Ishikawa (cell line): Measurements from ENCODE around the gene PPP1CC.

Experiments
- CEBPB ChIP-seq: IDR thresholded peaks from 2 replicates; pipeline ENCODE4 v1.6.1; 2012
- CREB1 ChIP-seq: IDR thresholded peaks from 2 replicates; pipeline ENCODE4 v1.6.1; 2012; ENCODE audit warnings: low read depth
- EGR1 ChIP-seq: IDR thresholded peaks from 2 replicates; pipeline ENCODE4 v1.6.1; 2012
- EP300 ChIP-seq: IDR thresholded peaks from 2 replicates; pipeline ENCODE4 v1.6.1; 2012; ENCODE audit warnings: borderline replicate concordance
- FOXM1 ChIP-seq: IDR thresholded peaks from 2 replicates; pipeline ENCODE4 v1.6.1; 2012; ENCODE audit warnings: low read depth, borderline replicate concordance
- MAX ChIP-seq: IDR thresholded peaks from 2 replicates; pipeline ENCODE4 v1.6.1; 2012
- NFIC ChIP-seq: IDR thresholded peaks from 2 replicates; pipeline ENCODE4 v1.6.1; 2012
- RAD21 ChIP-seq: IDR thresholded peaks from 2 replicates; pipeline ENCODE4 v1.6.1; 2012; ENCODE audit warnings: low read depth
- REST ChIP-seq: IDR thresholded peaks from 2 replicates; pipeline ENCODE4 v1.6.1; 2012; ENCODE audit warnings: low read depth, mild to moderate bottlenecking
- TAF1 ChIP-seq: IDR thresholded peaks from 2 replicates; pipeline ENCODE4 v1.6.1; 2012; ENCODE audit warnings: low read depth, mild to moderate bottlenecking
- TCF12 ChIP-seq: IDR thresholded peaks from 2 replicates; pipeline ENCODE4 v1.6.1; 2012; ENCODE audit warnings: low read depth
- TEAD4 ChIP-seq: IDR thresholded peaks from 2 replicates; pipeline ENCODE4 v1.6.1; 2012
- USF1 ChIP-seq: IDR thresholded peaks from 2 replicates; pipeline ENCODE4 v1.6.1; 2012
- YY1 ChIP-seq: IDR thresholded peaks from 2 replicates; pipeline ENCODE4 v1.6.1; 2012; ENCODE audit warnings: low read depth
- ZBTB7A ChIP-seq: IDR thresholded peaks from 2 replicates; pipeline ENCODE4 v1.6.1; 2012; ENCODE audit warnings: low read depth

PPP1CC gene

GRCh38 chr12:110785240-110785639, 42.5 kb upstream of the PPP1CC start:
- TF ChIP-seq REST (no peak), NFIC (0 out of 2 replicates have a peak, but pooled peaks have one; percentile 12), USF1 (peak; percentile 48), RAD21 (no peak), MAX (no peak)

- TF ChIP-seq TEAD4 (no peak), NFIC (no peak), CREB1 (no peak), RAD21 (no peak)
Measured at GRCh38 chr12:110782922-110783321, 40.2 kb upstream of the PPP1CC start.

DNA sequence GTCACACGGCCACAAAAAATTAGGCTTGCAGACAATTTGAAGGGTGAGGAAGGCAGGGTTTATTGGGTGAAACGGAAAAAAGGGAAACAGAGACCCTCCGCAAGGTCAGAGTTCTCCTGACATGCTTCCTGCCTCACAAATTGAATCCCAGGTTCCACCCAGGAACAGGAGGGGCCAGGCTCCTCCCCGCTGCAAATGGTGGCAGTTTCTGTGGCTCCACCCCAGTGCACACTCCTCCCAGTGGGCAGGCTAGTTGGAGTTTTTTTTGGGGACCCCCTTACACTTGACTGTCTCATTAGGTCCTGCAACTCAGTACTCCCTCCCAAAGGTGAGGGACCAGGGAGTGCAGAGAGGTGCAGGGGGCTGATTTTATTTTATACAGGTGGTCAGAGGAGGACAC, 39.4 kb upstream of the PPP1CC start:
- TF ChIP-seq CREB1 (no peak), EGR1 (no peak), FOXM1 (no peak), RAD21 (no peak), TAF1 (no peak), ZBTB7A (no peak), CEBPB (no peak), EP300 (no peak), NFIC (no peak), YY1 (no peak), USF1 (no peak), TEAD4 (no peak), MAX (no peak), REST (no peak), TCF12 (no peak)

DNA sequence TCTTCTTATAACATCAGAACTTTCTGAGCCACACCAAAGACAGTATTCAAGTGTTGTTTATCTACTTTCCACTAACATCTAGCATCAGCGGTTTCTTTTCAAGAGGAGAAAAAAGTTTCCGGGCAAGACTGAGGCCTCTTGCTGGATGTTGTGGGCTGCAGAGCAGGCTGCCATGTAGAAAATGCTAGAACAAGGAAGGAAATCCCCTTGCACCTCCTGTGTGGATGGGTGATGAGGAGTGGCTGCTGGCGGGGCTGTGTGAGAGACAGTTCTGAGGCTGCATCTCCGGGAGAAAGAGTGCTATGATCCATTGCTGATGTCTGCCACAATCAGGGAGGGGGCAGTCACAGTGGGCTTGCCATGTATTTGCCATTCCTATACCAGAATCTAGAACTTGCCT, 37.8 kb upstream of the PPP1CC start:
- TF ChIP-seq TAF1 (no peak), MAX (no peak), REST (no peak), FOXM1 (no peak), EP300 (no peak)

DNA sequence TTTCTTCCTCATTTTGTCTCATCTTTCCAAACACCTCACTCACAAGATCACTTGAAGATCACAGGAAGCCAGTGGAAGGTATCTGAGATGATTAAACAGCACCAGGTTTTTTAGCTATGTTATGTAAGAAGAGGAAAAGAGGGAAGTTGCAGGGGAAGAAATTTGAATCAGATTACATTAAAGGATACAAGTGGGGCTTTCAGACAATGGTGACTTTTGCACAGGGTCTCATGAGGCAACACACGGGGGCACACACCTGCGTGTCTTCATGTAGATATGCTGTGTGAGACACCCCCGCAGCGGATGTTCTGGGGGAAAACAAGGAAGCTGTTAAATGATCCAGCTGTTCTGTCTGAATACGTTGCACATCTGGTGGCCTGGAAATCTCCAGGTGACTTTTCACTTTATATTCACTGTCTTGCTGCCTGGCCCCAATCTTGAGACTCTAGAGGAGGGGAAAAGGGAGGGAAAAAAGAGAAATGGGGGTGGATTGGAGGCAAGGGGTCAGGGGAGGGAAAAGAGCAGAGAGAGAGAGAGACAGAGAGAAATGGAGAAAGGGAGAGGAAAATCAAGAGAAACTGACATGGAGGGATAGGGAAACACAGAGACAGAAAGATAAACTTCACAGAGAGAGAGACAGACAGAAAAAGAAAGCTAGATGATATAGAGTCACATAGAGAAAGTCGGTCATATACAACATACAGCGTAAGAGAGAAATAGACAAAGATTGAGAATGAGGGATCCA, 36.3 kb upstream of the PPP1CC start:
- no peak for TF ChIP-seq EGR1
- no peak for TF ChIP-seq CEBPB
- TF ChIP-seq RAD21, result no peak
- no peak for TF ChIP-seq ZBTB7A
- no peak for TF ChIP-seq FOXM1
- TF ChIP-seq MAX, result no peak
- TF ChIP-seq EP300, result no peak
- no peak for TF ChIP-seq CREB1
- no peak for TF ChIP-seq USF1
